Body of pancreas (tissue), 4 donors: ENCODE data around the gene BTD. TPM values are rescaled to one million over a fixed set of nuclear protein-coding genes. Genes with fewer than 3 reads are reported as not detected.

ENCODE experiments used
- ATAC-seq: fragments of 150-250 bp; one replicate; pipeline ENCODE4 v1.9.1; 2016
- DNase-seq, 4 donors: peaks; one replicate each; pipeline ENCODE4 v3.0.0-alpha.2; 2019
- H3K27ac ChIP-seq, 4 donors: fragments of 200-600 bp; sonication (generic); 1 replicate in 3 of 4; 2 replicates in 1 of 4; pipeline versions ENCODE4 v1.5.1 to v1.6.1; 2016 to 2019; ENCODE audit warnings: mild to moderate bottlenecking in 1 of 4, mixed read lengths in 1 of 4, moderate library complexity in 1 of 4
- H3K27me3 ChIP-seq, 2 donors: fragments of 200-600 bp; sonication (generic); one replicate each; pipeline ENCODE4 v1.6.0; 2016; ENCODE audit warnings: mild to moderate bottlenecking in 1 of 2
- H3K36me3 ChIP-seq, 2 donors: fragments of 200-600 bp; sonication (generic); replicated peaks in 1 of 2; 2 replicates each; pipeline ENCODE4 v1.5.1; 2016; ENCODE audit warnings: low read depth in 2 of 2; ENCODE audit not compliant: insufficient read depth in 1 of 2
- H3K4me1 ChIP-seq: fragments of 200-600 bp; sonication (generic); one replicate; pipeline ENCODE4 v1.6.0; 2016
- H3K4me3 ChIP-seq, 2 donors: fragments of 200-600 bp; sonication (generic); 1 replicate in 1 of 2; 2 replicates in 1 of 2; pipeline ENCODE4 v1.5.1; 2016 to 2019
- H3K9me3 ChIP-seq, 3 donors: fragments of 200-600 bp; sonication (generic); 1 replicate in 2 of 3; 2 replicates in 1 of 3; pipeline ENCODE4 v1.5.1; 2016
- CTCF ChIP-seq, 7 experiments: fragments of 450-650 bp in 4 of 7; fragments of 200-600 bp in 3 of 7; sonication (generic) in 3 of 7; IDR thresholded peaks; one replicate each; pipeline ENCODE4 v1.5.1; 2016 to 2019; ENCODE audit warnings: antibody characterized with exemption in 7 of 7
- POLR2A ChIP-seq, 3 donors: fragments of 450-650 bp; IDR thresholded peaks; one replicate each; pipeline ENCODE4 v1.6.1; 2016; ENCODE audit warnings: antibody characterized with exemption in 3 of 3, mild to moderate bottlenecking in 2 of 3
- WGBS, 2 donors: methylation state at CpG; one replicate each; pipeline ENCODE4 v1.1.5; 2017; 5-methylcytosine and 5-hydroxymethylcytosine counted together
- intact Hi-C: fragments of 100-400 bp; cut with DNase I; formaldehyde crosslinking; loops from one replicate; pipeline ENCODE4 v1.15.1; 2023
- total RNA-seq, 2 donors: library from RNA; depleted of rRNA; stranded (reverse); fragments of >200 nt; gene quantifications; one replicate each; pipeline ENCODE4 v1.1.0, GENCODE V29; 2016

Gene BTD
- total RNA-seq, 2 donors from 2014 or later: 8.2 to 24.4 TPM

- peak; percentile 31 to 49 (median 34) for DNase-seq
- intact Hi-C loops: no loop called here
These were observed 4.9 kb downstream of the BTD start for GRCh38 chr3:15606434-15606891.

GRCh38 chr3:15610082-15610759 lies 8.7 kb downstream of the BTD start:
- no peaks in the 10 kb centered on the region for H3K36me3 ChIP-seq
- H3K4me1 ChIP-seq: peaks cover 91% of the 10 kb centered on the region
- H3K4me3 ChIP-seq: no peak overlapping the region
- peak; percentile 43 to 81 (median 46) for DNase-seq
- intact Hi-C loops: no loop called here
- no peaks in the 10 kb centered on the region for H3K9me3 ChIP-seq
- TF ChIP-seq POLR2A (IDR thresholded peaks at IDR 0.05) (no peak), CTCF (IDR thresholded peaks at IDR 0.05) (no peak)
- H3K27ac ChIP-seq: peak overlapping the region in 3 of 4 donors; percentile 37 to 68 (median 56)
- 63 to 66% methylated on average over 4 of the region's 4 CpGs for WGBS, 2 donors
- H3K27me3 ChIP-seq: no peaks in the 10 kb centered on the region
- no peak for ATAC-seq

More at GRCh38 chr3:15606434-15606891, 4.9 kb downstream of the BTD start:
- H3K4me1 ChIP-seq: peaks cover 78% of the 10 kb centered on the region
- no peaks in the 10 kb centered on the region for H3K27me3 ChIP-seq
- peak overlapping the region; percentile 57 to 82 (median 70) for H3K27ac ChIP-seq
- TF ChIP-seq POLR2A (IDR thresholded peaks at IDR 0.05) (no peak), CTCF (IDR thresholded peaks at IDR 0.05) (no peak)
- WGBS, 2 donors: 12 to 39% methylated on average over 2 of the region's 2 CpGs
- no peak overlapping the region for H3K4me3 ChIP-seq
- H3K36me3 ChIP-seq: no peaks in the 10 kb centered on the region
- ATAC-seq: peak; percentile 35
- H3K9me3 ChIP-seq: no peaks in the 10 kb centered on the region

GRCh38 chr3:15611018-15611417 lies 9.5 kb downstream of the BTD start:
- Histone ChIP-seq H3K4me1 (peaks cover 85% of the 10 kb centered on the region), H3K27ac (peak overlapping the region in 3 of 4 donors; percentile 37 to 68 (median 56)), H3K9me3 (no peaks in the 10 kb centered on the region), H3K27me3 (no peaks in the 10 kb centered on the region), H3K4me3 (no peak overlapping the region), H3K36me3 (no peaks in the 10 kb centered on the region)
- peak in 3 of 4 donors; percentile 21 to 51 (median 36) for DNase-seq
- TF ChIP-seq CTCF (IDR thresholded peaks at IDR 0.05): no peak
- TF ChIP-seq POLR2A (IDR thresholded peaks at IDR 0.05): no peak
- intact Hi-C loops: no loop called here
- WGBS, 2 donors: 36 to 47% methylated on average over 3 of the region's 3 CpGs
- no peak for ATAC-seq

GRCh38 chr3:15612001-15612400 lies 10.5 kb downstream of the BTD start:
- H3K9me3 ChIP-seq: no peaks in the 10 kb centered on the region
- no peaks in the 10 kb centered on the region for H3K36me3 ChIP-seq
- WGBS, 2 donors: 35 to 39% methylated on average over 1 of the region's 1 CpG
- no peak overlapping the region for H3K4me3 ChIP-seq
- ATAC-seq (no peak), DNase-seq (no peak)
- peak overlapping the region in 2 of 4 donors; percentile 37 to 68 for H3K27ac ChIP-seq
- peaks cover 75% of the 10 kb centered on the region for H3K4me1 ChIP-seq
- no peak for TF ChIP-seq CTCF (IDR thresholded peaks at IDR 0.05)
- no peak for TF ChIP-seq POLR2A (IDR thresholded peaks at IDR 0.05)
- intact Hi-C loops: no loop called here
- no peaks in the 10 kb centered on the region for H3K27me3 ChIP-seq

- 67 to 85% methylated on average over 1 of the region's 1 CpG for WGBS, 2 donors
- Histone ChIP-seq H3K4me1 (peaks cover 49% of the 10 kb centered on the region), H3K27me3 (no peaks in the 10 kb centered on the region), H3K4me3 (no peak overlapping the region), H3K36me3 (no peaks in the 10 kb centered on the region), H3K9me3 (peaks cover 0 to 3% (median 0%) of the 10 kb centered on the region in 3 donors), H3K27ac (peak overlapping the region in 1 of 4 donors; percentile 12)
- TF ChIP-seq POLR2A (IDR thresholded peaks at IDR 0.05) (no peak), CTCF (IDR thresholded peaks at IDR 0.05) (no peak)
- ATAC-seq (no peak), DNase-seq (no peak)
- intact Hi-C loops: no loop called here
These were observed 13.4 kb downstream of the BTD start for GRCh38 chr3:15614958-15615357.
